Esophagus muscularis mucosa (tissue), 4 donors: ENCODE results near the gene PLB1.

Experiments used
- EP300 ChIP-seq: sonication (generic); formaldehyde crosslinking; IDR thresholded peaks from one replicate; pipeline ENCODE4 v1.6.1; 2017; ENCODE audit warnings: antibody characterized with exemption
- POLR2A ChIP-seq: fragments of 450-650 bp; IDR thresholded peaks from one replicate; pipeline ENCODE4 v1.6.1; 2017; ENCODE audit warnings: antibody characterized with exemption, moderate library complexity, mild to moderate bottlenecking, low read depth
- POLR2AphosphoS5 ChIP-seq, 2 donors: sonication (generic); formaldehyde crosslinking; IDR thresholded peaks; one replicate each; pipeline ENCODE4 v1.6.1; 2017; ENCODE audit warnings: antibody characterized with exemption in 2 of 2
- TF ChIP-seq, protein P1 (sequence below), 3 experiments: fragments of 200-600 bp in 2 of 3; fragments of 450-650 bp in 1 of 3; sonication (generic) in 2 of 3; IDR thresholded peaks; one replicate each; pipeline ENCODE4 v1.5.1; 2017 to 2019; ENCODE audit warnings: antibody characterized with exemption in 3 of 3, mild to moderate bottlenecking in 2 of 3, moderate library complexity in 1 of 3

DNA sequence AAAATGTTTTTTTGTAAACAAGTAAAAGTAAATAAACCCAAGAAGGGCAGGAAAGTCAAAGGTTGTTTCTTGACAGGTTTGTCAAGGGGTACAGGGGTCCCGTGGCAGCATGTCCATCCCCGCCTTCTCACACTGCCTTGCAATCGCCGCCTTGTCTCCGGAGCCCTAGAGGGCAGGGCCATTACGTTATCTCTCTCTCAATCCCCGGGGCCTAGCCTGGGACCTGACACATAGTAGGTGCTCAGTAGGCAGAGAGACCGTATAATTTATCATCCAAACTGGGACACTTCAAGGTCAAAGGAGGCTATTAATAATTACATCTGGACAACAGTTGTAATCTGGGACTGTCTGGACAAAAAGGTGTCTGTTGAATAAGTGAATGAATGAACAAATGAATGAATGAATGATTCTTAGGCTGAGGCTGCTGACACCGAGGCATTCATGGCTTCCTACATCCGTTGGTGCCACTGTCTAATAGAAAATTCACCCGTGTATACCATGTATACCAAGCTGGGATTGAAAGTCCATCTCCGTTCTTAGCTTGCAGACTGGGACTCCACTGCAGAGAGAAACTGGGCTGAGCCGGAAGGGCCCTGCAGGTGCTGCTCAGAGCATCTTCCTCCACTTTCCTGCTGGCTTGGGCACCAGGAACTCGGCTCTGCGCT lies 44.8 kb upstream of the PLB1 start:
- TF ChIP-seq, protein P1, sequence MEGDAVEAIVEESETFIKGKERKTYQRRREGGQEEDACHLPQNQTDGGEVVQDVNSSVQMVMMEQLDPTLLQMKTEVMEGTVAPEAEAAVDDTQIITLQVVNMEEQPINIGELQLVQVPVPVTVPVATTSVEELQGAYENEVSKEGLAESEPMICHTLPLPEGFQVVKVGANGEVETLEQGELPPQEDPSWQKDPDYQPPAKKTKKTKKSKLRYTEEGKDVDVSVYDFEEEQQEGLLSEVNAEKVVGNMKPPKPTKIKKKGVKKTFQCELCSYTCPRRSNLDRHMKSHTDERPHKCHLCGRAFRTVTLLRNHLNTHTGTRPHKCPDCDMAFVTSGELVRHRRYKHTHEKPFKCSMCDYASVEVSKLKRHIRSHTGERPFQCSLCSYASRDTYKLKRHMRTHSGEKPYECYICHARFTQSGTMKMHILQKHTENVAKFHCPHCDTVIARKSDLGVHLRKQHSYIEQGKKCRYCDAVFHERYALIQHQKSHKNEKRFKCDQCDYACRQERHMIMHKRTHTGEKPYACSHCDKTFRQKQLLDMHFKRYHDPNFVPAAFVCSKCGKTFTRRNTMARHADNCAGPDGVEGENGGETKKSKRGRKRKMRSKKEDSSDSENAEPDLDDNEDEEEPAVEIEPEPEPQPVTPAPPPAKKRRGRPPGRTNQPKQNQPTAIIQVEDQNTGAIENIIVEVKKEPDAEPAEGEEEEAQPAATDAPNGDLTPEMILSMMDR (IDR thresholded peaks at IDR 0.05) = no peak
- TF ChIP-seq POLR2A (no peak), POLR2AphosphoS5 (IDR thresholded peaks at IDR 0.05) (no peak), EP300 (no peak)
